Upper lobe of left lung (tissue), 4 donors: Measurements from ENCODE around the gene BCL2L2.

Experiments
- POLR2A ChIP-seq, 4 donors: fragments of 450-650 bp; IDR thresholded peaks; one replicate each; pipeline ENCODE4 v1.5.1; 2016 to 2017; ENCODE audit warnings: antibody characterized with exemption in 4 of 4, mild to moderate bottlenecking in 2 of 4
- POLR2AphosphoS5 ChIP-seq, 2 donors: sonication (generic); formaldehyde crosslinking; IDR thresholded peaks; one replicate each; pipeline ENCODE4 v1.5.1; 2017; ENCODE audit warnings: antibody characterized with exemption in 2 of 2

DNA sequence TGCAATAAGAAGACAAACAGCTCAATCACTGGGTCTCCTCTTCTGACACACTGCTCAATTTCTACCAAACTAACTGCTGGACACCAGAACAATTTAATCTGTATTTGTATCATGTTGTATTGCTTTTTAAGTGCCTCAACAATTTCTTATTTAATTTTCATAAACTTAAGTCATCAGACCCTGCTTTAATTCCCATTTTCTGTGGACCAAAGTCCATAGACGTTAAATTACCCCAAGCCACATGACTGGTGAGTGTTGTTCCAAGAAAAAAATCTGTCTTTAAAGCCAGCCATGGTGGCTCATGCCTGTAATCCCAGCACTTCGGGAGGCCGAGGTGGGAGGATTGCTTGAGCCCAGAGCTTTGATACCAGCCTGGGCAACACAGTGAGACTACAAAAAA is 29.4 kb upstream of the BCL2L2 start:
- TF ChIP-seq POLR2AphosphoS5 (IDR thresholded peaks at IDR 0.05) = no peak
- TF ChIP-seq POLR2A (IDR thresholded peaks at IDR 0.05) = no peak
